Islet of Langerhans (tissue), 1 donor: ENCODE data around the gene U2AF2.

Experiments used
- FAIRE-seq: peaks from one replicate; lab custom pipeline; 2011; peaks lifted over from hg19 to GRCh38; lab: Jason Lieb, UNC

The U2AF2 gene

DNA sequence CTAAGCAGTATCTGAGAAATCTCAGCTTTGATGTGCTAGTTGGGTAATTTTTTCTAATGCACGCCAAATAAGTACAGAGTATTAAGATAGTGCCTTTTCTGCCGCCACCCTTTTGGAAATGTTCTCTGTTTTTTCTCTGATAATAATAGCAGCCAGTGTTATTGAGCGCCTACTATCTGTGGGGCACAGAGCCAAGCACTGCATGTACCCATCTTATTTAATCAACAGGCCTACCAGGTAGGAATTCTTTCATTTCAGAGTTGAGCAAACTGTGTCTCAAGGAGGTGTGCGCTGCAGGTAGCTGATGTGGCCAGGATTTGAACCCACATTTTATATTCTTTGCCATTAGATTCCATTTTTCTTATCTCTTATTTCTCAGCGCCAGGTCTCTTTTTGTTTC, 21.5 kb downstream of the U2AF2 start:
- no peak for FAIRE-seq

DNA sequence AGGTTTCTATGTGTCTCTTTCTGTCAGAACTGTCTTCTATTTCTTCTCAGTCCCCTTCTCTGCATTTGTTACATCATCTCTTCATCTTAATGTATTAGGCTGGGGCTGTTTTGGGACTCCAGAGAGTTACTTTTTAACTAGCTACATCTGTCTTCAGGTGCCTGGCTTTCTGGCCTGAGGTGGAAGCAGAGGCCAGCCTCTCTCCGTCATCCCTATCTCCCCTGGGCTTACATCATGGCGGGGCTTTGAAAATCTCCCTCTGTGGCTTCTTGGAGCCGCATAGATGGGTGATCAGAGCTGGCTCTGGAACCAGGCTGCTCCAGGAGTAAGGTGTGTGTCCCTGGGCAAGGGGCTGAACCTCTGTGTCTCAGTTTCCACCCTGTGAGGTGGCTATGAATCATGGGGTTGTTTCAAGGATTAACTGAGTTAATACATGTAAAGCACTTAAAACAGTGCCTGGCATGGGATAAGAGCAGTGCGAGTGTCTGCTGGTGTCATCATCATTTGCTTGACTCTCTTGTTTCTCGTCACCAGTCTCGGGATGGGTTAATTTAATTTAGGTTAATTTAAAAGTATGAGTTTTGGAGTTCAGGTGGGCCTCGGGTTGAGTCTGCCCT, 22.2 kb downstream of the U2AF2 start:
- FAIRE-seq, result no peak

DNA sequence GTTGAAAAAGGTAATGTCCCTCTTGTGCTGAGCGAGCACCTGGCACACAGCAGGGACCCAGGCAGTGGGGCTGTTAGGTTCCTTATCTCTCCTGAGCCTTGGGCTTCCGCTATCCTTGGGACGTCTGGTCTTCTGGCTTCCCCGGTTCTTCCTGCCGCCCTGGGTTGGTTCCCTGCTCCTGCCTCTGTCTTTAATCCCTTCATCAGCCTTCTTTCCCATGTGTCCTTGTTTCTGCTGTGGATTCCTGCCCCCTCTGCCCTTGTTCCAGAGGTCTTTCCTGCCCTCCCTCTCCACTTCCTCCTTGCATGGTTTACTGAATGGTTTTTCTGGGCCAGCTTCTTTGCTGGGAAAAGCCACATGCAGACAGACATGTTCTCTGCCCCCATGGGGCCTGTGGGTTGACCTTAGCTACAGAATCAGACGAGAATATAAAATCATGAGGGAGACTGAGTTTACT, 22.8 kb downstream of the U2AF2 start:
- no peak for FAIRE-seq

DNA sequence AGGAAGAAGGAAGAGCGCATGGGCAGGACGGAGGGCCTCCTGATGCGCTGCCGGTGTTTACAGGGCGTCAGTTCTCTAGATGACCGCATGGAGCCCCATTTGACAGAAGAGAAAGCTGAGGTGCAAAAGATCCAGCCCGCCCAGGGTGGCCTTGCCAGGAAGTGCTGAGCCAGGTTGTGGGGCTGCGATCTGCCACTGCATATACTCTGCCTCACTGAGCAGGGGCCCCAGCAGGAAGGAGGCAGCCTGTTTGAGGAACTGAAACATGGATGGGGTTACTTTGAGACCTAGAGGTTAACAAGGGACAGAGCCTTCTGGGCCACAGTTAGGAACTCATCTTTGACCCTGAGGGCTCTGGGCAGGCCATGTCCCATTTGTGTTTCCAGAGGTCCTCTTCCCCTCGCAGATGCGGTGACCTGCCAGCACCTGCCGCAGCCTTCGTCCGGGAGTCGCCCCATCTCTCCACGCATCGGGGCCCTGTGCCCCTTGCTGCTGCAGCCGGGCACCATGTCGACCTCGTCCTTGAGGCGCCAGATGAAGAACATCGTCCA, 23.4 kb downstream of the U2AF2 start:
- FAIRE-seq, result no peak

DNA sequence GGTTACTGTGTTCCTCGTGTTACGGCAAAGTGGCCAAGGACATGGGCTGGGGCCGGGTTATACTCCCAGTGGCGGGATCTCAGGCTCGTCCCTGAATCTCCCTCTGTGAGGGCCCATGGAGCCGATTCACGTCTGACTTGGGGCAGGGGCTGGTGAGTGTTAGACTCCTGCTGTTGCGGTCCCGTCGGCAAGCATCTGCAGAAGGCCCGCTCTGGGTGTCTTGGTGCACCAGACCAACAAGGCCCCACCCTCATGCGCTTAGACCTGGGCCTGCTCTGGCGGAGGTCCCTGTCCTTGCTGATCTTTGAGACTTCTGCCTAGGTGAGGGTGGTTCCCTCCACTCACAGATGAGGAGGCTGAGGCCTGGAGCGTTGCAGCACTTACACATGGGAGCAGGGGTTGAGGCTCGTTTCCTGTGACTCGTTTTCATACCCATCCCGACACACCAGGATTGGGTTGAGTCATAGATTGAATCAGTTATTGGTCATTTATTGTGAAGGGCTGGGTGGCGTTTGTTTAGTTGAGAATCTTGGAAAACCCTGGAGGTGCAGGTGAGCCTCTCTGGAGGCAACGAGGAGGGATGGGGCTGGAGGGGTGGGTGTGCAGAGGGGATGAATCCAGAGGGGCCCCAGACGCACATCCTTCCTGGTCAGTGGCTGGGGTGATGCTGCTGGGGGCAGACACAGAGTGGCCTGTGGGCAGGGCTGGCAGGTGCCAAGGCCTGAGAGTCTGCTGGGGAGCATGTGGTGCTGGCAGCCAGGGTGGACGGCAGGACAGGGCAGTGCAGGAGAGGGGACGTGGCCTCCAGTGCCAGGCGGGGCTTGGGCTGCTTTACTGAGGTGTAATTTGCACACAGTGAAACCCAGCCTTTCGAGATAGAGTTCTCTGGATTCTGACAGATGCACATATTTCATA, 24.8 kb downstream of the U2AF2 start:
- no peak for FAIRE-seq

DNA sequence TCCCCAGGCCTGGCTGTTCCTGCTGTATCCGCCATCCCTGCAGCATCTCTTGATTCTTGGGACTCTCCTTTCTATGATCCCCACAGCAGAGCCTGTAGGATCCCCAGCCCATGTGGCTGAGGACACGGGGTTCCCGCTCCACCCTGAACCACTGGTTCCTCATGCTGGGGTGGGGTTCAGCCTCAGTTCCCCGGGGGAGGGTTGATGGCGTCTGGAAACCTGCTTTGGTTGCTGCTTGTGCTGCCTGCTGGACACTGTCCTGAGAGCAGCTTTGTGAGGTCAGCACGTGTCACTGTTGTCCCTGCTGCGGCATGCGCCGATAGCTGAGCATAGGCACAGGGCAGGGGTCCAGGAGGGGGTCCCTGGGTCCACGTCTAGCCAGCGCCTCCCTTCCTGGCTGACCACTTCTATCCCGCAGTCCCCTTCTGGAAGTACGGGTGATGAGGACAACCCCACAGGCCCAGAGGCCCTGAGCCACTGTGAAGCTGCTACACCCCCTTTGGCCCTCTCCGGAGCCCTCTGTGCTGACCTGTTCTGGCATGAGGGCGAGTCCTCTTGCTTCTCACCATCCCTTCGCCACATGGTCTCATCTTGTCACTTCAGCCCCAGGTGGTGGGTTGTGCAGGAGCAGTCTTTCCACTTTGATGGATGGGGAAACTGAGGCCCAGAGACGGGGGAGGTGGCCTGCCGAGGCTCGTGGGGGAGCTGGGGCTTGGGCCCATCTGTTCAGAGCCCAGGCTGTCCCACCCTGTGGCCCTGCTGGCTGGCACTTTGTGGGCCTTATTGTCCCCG, 25.7 kb downstream of the U2AF2 start:
- FAIRE-seq, result no peak

DNA sequence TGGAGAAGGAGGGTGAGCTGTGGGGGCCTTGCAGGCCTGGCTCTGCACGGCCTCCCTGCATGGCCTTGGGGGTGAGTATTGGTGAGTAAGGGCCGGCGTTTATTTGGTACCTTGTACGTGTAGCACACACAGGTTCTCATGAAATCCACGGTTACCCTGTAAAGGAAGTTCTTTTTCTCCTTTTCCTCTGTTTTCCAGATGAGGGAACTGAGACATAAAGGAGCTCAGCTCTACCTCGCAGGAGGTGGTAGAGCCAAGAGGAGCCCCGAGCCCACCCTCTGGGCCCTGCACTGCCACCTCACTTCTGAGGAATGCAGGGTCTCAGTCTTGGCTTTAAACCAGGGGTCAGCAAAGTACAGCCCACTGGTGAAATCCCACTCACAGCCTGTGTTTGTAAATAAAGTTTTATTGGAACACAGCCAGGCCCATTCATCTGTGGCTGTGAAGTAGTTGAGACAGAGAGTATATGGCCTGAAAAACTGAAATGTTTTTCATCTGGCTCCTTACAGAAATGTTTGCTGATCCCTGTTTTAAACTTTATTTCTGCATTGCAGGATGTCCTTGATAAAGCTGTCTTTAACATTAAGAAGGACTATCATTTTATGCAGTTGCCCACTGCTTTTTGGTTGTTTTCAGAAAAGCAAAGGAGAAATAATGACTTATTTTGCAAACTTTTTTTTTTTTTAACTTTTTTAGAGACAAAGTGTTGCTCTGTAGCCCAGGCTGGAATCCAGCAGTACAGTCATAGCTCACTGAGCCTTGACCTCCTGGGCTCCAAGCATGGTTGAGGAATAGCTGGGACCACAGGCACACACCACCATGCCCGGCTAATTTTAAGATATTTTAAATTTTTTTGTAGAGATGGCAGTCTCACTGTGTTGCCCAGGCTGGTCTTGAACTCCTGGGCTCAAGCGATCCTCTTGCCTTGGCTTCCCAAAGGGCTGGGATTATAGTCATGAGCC, 26.6 kb downstream of the U2AF2 start:
- no peak for FAIRE-seq

DNA sequence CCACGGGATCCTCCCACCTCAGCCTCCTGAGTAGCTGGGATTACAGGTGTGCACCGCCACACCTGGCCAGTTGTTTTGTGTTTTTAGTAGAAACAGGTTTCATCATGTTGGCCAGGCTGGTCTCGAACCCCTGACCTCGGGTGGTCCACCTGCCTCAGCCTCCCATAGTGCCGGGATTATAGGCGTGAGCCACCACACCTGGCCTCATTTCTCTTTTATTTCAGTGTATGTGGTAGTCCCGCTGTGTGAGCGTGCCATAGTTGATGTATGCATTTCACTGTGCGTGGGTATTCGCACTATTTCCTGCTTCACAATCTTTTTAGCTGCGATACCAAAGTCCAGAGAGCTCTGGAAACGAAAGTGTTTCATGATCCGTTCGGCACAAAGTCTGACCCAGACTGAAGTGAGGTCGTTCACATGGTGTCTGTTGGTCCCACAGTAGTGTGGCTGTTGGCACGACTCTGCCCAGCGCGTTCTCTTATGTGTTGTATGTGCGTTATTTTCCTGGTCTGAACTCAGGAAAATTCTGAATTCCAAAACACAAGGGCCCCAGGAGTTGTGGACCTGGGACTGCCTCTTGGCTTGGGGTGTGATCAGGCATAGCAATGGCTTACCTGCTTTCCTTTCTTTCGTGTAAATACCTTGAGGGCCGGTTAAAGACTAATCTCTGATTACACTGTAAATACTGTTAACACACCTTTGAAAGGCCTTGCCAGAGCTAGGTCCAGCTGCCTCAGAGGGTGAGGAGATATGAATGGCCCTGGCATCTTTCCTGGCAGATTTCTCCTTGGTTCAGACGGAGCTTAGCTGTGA, 28.8 kb downstream of the U2AF2 start:
- FAIRE-seq, result peak; percentile 33

DNA sequence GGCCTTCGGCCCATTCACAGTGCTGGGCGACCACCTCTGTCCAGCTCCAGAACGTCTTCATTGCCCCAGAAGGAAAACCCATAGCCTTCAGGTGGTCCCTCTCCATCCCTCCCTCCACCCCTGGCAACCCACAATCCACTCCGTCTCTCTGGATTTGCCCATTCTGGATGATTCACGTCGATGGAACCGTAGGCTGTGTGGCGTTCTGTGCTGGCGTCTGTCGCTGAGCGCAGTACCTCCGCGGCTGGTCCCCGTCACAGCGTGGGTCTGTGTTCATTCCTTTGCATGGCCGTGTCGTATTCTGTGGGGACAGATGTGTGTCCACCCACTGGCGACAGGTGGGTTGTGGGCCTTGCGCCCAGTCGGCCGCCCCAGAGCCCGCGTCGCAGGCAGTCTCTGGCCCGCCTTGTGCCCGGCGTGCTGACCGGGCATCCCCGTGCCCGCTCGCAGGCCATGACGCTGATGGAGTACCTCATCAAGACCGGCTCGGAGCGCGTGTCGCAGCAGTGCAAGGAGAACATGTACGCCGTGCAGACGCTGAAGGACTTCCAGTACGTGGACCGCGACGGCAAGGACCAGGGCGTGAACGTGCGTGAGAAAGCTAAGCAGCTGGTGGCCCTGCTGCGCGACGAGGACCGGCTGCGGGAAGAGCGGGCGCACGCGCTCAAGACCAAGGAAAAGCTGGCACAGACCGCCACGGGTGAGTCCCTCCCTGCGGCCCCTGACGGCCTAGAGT, 30.3 kb downstream of the U2AF2 start:
- no peak for FAIRE-seq

DNA sequence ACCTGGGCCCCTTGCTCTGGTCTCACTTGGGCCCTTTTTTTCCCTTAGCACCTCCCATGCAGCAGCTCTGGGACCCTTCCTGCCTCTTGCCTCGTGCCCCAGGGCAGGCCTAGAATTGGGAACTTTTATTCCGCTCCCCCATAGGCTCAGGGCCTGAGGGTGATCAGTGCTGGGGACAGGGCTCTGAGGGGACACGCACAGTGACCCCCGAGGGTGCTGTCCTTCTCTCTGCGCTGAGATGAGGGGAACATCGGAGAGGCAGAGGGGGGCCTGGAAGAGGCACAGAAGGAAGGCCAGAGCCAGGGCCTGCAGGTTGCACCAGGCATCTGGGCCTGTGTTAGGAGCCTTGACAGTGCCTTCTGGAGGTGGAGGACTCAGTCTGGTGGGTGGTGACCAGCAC, 30.9 kb downstream of the U2AF2 start:
- FAIRE-seq, result no peak

DNA sequence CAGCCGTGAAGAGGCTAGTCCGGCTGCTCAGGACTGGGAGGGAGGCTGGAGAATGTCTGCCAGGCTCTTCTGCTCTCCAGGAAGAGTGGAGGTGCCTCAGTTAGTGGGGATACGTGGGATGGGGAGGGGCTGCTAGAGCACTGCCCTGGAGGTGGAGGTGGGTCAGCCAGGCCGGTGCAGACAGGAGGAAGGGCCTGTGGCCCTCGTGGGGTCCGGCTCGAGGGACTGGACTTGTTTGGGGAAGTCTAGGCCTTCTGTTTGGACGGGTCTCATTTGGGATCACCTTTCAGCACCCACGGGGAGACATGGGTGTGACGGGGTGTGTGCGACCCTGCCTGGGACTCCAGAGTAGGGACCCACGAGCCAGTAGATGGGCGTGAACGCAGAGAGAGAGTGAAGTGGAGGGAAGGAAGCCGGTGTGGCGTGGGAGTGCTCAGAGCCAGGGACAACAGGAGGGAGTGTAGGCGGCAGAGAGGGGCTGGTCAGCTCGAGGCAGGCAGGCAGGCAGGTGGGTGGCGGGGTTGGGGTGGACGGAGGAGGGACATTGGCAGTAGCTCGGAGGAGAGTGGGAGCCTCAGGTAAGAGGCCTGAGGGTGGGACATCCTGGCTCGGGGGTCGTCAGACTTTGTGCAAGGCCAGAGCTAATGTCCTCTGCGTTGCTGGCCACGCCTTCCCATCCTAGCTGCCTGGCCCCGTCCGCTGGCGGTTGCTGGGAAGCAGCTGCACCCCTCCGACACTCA, 31.6 kb downstream of the U2AF2 start:
- FAIRE-seq, result no peak

DNA sequence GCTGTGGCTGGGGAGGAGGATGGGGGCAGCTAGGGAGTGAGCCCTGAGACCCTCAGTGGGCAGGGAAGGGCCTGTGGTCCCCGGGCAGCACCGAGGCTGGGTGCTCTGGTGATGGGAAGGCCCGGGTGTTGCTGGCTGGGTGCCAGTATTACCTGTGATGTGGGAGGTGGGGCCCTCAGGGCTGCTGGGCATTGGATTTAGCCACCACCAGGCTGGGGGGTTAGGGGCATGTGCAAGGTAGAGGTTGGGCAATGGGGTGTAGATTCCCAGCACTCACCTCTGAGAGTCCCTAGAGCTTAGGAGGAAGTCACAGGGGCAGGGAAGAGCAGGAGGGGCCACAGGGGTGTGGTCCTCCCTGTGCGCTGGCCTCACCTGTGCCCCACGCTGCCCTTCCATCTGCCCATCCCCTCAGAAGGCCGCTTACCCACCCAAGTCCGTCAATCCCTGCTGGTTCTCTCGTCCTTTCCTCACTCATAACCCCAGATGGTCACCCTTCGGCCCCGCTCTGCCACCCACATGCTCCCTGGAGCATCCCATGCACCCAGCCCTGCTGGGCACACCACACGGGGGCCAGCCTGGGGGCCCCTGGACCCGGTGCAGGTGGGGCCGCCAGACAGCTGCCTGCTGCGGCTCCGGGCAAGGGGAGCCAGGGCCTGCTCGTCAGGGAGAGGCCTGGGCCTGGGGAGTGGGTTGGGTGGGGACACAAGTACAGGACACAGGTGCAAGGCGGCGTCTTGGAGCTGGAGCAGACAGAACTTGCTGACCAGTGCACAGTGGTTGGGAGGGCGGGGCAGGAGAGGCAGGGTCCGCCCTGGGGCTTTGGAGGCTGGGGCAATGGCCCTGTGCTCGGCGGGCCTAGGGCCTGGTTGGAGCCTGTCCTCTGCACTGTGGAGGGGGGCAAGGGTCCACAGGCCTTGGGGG, 32.7 kb downstream of the U2AF2 start:
- no peak for FAIRE-seq

DNA sequence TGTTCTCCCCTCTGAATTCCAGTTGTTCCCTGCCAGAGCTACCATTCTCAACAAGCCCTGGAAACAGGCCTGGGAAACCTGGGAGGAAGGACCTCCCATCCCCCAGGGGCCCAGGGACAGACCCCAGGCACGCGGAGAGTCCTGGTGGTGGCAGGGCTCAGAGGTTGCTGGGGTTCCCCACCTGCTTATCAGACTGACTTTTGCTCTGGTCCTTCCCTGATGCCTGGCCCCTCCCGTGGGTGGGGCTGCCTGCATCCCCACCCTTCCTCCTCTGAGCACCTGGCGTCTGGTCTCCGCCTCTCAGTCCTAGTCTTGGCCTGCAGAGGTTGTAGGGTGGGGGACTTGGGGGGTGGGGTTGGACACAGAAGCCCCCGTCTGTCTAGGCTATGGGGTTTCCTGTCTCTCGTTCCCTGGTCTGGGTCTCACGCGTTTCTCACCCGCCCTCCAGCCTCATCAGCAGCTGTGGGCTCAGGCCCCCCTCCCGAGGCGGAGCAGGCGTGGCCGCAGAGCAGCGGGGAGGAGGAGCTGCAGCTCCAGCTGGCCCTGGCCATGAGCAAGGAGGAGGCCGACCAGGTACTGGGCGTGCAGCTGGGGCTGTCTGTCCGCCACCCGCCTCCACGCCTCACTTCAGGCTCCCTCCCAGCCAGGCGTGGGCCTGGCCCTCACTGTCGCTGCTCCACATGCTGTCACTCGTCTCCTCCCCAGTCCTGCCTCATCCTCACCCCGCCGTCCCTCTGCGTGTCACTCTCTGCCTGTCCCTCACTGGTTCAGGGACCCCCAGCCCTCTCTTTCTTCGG, 33.8 kb downstream of the U2AF2 start:
- no peak for FAIRE-seq

DNA sequence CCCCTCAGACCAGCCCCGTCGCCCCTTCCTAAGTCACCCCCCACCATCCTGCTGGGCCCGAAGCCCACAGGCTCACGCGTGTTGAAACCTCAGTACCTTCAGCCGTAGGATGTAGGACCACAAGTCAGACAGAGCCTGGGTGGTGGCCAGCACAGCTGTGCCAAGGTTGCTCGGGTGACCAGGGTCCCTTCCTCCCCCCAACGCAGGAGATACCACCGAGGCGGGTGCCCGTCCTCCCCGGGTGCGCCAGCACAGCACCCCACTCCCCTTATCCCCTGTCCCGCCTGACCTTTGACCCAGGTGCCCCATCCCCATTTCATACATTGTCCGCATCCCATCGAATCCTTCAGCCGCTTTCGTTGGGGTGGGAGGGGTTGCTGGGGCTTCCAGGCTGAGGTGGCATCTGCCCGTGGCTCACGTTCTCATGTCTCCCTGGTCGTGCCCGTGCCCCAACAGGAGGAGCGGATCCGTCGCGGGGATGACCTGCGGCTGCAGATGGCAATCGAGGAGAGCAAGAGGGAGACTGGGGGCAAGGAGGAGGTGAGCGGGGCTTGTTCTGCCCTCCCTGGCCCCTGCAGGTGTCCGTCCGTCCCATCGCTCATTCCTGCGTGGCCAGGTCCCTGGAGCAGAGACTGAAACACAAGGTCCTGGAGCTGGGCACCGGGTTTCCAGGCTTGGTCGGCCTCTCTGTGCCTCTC, 34.7 kb downstream of the U2AF2 start:
- no peak for FAIRE-seq

DNA sequence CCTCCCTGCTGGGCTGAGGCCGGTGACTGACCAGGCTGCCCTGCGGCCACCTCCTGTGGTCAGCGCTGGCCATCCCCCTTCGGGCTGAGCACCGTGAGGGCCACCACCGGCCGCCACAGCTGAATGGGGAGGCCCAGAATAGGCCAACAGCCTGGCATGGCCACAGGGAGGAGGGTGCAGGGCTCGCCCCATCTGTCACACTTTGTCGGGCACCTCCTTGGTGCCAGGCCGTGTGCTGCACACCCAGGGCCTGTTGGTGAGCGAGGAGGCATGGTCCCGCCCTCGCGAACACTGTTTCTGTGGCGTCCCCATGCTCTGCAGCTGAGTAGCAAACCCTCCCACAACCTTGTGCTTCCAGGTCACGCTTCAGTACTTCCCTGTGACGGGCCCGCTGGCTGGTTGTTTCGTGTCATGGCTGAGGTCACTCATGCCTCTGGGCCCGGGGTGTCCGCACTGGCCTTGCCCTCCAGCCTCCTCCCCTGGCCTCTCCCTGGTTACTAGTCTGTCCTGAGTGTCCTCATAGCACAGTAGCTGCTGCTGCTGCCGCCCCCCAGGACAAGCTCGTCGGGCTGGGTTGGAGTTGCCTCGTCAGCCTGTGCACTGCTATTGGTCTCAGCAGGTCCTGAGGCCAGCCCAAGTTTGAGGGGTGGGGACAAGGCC, 35.4 kb downstream of the U2AF2 start:
- FAIRE-seq, result no peak
